Measurements from ENCODE around the gene FYN. TPM values are rescaled to one million over a fixed set of nuclear protein-coding genes. Genes with fewer than 3 reads are reported as not detected.

Gene FYN
- 15.3 TPM for polyA plus RNA-seq (2012; ENCODE audit: low read depth, missing spikeins)

DNA sequence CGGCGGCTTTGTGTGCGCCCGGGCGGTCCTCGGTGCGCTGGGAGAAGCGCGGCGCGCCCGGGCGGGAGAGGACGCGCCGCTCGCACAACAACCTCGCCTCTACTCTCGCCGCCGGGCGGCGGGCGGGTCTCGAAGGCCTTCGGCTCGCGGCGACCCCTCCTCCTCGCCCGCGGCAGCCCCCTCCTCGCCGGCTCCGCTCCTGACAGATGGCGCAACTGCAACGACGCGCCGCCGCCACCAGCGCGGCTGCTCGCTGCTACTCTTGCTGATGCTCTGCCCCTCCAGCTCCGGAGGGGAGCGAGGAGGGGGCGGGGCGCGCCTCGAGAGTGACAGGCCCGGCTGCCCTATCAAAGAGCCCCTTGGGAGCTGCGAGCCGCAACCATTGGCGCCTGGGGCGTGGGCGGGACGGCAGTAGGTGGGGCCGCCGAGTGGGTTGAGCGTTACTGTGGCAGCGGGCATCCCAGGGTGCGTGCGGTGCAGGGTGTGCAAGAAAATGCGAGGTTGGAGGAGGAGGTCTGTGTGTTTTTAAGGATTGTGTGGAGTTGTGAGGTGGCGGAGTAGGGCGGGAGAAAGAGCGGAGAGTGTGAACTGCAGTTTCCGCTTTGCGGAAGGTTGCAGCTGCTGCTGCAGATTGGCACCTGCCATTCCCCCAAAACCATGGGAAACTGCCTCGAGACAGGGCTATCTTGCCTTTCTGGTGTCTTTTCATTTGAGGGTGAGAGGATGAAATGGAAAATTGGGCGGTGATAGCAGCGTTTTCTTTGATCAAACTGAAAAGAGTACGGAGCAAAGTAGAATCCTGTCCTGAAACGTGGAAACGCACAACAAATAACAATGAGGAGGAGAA lies at the start of gene FYN:
Gene FYN, minus strand, starts transcription at position 275 of the 847 bp plus-strand sequence. CDS start 153,401 bp downstream, outside the sequence.
- peak; percentile 73 for TF ChIP-seq TAF1 (IDR thresholded peaks at IDR 0.05; ENCODE audit: low read depth, low read length)
- no peak for TF ChIP-seq SPI1 (IDR thresholded peaks at IDR 0.05; ENCODE audit: low read depth, low read length)
- peak; percentile 90 for FAIRE-seq
- DNase-seq (ENCODE audit: insufficient read length, low spot score), result peak; percentile 98

DNA sequence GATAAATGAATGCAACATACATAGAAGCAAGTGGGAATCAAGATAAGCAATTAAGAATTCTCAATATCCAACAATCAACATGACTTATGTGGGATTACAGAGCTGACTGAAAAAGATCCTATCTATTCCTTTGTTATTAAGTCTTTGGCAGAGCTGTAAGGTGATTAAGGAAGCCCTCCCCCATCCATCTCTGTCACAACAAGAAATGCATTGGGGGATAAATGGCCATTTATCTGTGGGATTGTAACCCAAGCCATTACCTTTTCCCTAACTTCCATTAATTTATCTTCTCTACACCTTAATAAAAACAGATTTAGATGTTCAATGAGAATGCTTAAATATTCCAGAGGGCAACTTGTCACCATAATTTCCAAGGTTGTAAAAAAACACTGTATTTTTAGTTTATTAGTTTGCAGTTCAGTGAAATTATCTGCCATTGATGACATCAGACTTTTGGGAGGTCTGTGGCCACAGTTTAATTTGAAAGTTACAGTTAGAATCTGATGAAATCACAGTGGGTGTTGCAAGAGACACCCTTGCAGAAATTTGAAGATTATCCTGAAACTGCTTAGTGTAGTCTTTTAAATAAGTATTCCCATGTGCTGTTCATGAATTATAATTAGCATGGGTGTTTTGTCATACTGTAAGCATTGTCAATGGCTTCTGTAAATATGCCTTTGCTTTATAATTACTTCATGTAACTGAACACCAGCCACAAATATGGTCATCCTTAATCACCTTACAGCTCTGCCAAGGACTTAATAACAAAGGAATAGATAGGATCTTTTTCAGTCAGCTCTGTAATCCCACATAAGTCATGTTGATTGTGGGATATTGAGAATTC lies 49.4 kb upstream of the FYN start:
- TF ChIP-seq SPI1 (IDR thresholded peaks at IDR 0.05; ENCODE audit: low read depth, low read length), result no peak
- no peak for TF ChIP-seq POLR2AphosphoS5 (IDR thresholded peaks at IDR 0.05; ENCODE audit: low read depth, low read length)
- no peak for TF ChIP-seq POLR2A (IDR thresholded peaks at IDR 0.05; ENCODE audit: low read depth, low read length)
- TF ChIP-seq POU2F2 (IDR thresholded peaks at IDR 0.05; ENCODE audit: low read depth, low read length), result no peak
- TF ChIP-seq PAX5 (IDR thresholded peaks at IDR 0.05; ENCODE audit: insufficient read depth, low read length, severe bottlenecking), result no peak
- no peak for TF ChIP-seq TAF1 (IDR thresholded peaks at IDR 0.05; ENCODE audit: low read depth, low read length)
- no peak for DNase-seq (ENCODE audit: insufficient read length, low spot score)
- no peak for FAIRE-seq

DNA sequence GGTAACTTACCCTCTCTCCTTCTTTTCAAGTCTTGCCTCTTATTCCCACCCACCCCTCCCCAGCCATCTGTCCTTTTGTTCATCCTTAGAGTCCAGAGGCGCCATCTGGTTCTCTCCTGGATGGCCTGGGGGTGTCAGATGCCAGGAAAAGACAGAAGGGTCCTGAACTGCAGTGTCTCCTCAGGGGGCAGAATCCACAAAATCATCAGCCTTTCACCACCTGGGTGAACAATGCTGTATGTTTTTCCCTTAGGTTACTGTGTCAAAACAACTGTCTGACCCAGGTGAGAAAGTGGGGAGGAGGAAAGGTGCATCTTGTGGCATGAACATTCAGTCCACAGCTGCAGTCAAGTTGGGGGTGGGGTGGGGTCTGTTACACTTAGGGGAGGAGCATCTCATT lies 47.9 kb upstream of the FYN start:
- TF ChIP-seq TAF1 (IDR thresholded peaks at IDR 0.05; ENCODE audit: low read depth, low read length) (no peak), SPI1 (IDR thresholded peaks at IDR 0.05; ENCODE audit: low read depth, low read length) (no peak), PAX5 (IDR thresholded peaks at IDR 0.05; ENCODE audit: insufficient read depth, low read length, severe bottlenecking) (no peak), POU2F2 (IDR thresholded peaks at IDR 0.05; ENCODE audit: low read depth, low read length) (no peak), POLR2A (IDR thresholded peaks at IDR 0.05; ENCODE audit: low read depth, low read length) (no peak), POLR2AphosphoS5 (IDR thresholded peaks at IDR 0.05; ENCODE audit: low read depth, low read length) (no peak)
- no peak for DNase-seq (ENCODE audit: insufficient read length, low spot score)
- no peak for FAIRE-seq

DNA sequence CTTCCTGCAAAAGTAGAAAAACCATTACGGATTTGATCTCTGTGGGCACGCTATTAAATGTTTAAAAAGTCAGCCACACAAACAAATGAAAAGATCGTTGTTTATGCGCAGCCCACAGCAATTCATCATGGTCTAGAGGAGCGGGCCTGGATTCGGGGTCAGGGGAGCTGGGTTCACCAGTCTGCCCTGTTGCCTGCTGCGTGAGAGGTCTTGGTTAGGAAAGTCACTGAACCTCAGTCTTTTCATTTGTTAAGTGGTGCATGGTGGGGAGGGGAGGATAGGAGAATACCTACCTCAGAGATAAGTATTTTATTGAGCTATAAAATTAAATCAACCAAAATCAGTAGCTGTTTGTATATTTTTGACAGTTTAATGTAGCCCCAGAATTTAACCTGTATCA lies 47.3 kb upstream of the FYN start:
- FAIRE-seq, result no peak
- DNase-seq (ENCODE audit: insufficient read length, low spot score), result no peak
- TF ChIP-seq SPI1 (IDR thresholded peaks at IDR 0.05; ENCODE audit: low read depth, low read length), result no peak
- TF ChIP-seq TAF1 (IDR thresholded peaks at IDR 0.05; ENCODE audit: low read depth, low read length), result no peak
- no peak for TF ChIP-seq POLR2AphosphoS5 (IDR thresholded peaks at IDR 0.05; ENCODE audit: low read depth, low read length)
- TF ChIP-seq POLR2A (IDR thresholded peaks at IDR 0.05; ENCODE audit: low read depth, low read length), result no peak
- TF ChIP-seq POU2F2 (IDR thresholded peaks at IDR 0.05; ENCODE audit: low read depth, low read length), result no peak
- TF ChIP-seq PAX5 (IDR thresholded peaks at IDR 0.05; ENCODE audit: insufficient read depth, low read length, severe bottlenecking), result no peak

DNA sequence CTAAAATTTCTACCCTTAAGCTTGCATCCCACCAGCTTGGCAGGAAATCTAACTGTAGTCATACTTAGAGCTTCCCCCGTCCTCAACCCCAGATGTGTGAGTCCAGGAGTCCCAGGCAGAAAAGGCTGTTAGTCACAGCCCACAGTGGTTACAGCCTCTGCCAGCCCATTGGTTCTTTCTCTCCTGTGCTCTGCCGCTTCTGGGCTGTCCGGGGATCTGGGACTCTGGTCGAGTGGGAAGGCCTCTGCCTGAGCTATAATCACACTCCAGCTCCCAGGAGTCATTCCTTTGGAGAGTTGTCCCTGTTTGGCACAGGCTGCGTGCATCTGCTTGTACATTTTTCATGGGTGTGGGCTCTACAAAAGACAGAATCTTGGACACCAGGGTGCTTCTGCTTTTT lies 45.6 kb upstream of the FYN start:
- DNase-seq (ENCODE audit: insufficient read length, low spot score) (no peak), FAIRE-seq (no peak)
- TF ChIP-seq POLR2AphosphoS5 (IDR thresholded peaks at IDR 0.05; ENCODE audit: low read depth, low read length) (no peak), POLR2A (IDR thresholded peaks at IDR 0.05; ENCODE audit: low read depth, low read length) (no peak)

DNA sequence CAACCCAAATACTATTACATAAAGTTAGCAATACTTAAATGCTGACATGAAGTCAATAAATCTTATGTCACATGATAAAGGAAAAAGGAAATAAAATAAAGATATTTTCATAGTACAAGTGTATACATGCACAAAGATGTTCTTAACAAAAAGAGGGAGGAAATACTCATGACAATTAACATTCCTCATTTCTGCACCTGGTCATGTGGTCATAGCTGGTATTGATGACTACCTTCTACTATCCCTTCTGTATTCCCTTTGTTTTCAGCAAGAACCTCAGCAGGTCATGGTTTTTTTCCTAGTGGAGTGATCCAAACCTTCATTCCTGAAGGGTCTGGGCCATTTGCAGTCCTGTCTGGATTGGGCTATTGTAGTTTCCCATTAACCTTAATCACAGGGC lies 43.5 kb upstream of the FYN start:
- FAIRE-seq (no peak), DNase-seq (ENCODE audit: insufficient read length, low spot score) (no peak)
- TF ChIP-seq SPI1 (IDR thresholded peaks at IDR 0.05; ENCODE audit: low read depth, low read length), result no peak
- no peak for TF ChIP-seq PAX5 (IDR thresholded peaks at IDR 0.05; ENCODE audit: insufficient read depth, low read length, severe bottlenecking)
- no peak for TF ChIP-seq POU2F2 (IDR thresholded peaks at IDR 0.05; ENCODE audit: low read depth, low read length)
- no peak for TF ChIP-seq TAF1 (IDR thresholded peaks at IDR 0.05; ENCODE audit: low read depth, low read length)
- no peak for TF ChIP-seq POLR2AphosphoS5 (IDR thresholded peaks at IDR 0.05; ENCODE audit: low read depth, low read length)
- TF ChIP-seq POLR2A (IDR thresholded peaks at IDR 0.05; ENCODE audit: low read depth, low read length), result no peak

DNA sequence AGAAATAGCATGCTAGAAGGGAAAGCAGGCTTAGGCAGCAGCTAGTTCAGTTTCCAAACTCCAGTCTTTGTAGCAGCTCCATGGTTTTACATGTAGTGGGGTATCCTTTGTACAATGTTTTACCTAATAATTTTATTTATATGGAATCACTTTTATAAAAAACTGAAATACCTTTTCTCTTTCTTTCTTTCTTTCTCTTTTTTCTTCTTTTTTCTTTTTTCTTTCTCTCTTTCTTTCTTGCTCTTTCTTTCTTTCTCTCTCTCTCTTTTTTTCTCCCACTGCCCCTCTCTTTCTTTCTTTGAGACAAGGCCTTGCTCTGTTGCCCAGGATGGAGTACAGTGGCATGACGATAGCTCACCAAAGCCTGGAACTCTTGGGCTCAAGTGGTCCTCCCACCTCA lies 41.4 kb upstream of the FYN start:
- no peak for FAIRE-seq
- no peak for DNase-seq (ENCODE audit: insufficient read length, low spot score)
- TF ChIP-seq POLR2AphosphoS5 (IDR thresholded peaks at IDR 0.05; ENCODE audit: low read depth, low read length), result no peak
- no peak for TF ChIP-seq POU2F2 (IDR thresholded peaks at IDR 0.05; ENCODE audit: low read depth, low read length)
- TF ChIP-seq PAX5 (IDR thresholded peaks at IDR 0.05; ENCODE audit: insufficient read depth, low read length, severe bottlenecking), result no peak

DNA sequence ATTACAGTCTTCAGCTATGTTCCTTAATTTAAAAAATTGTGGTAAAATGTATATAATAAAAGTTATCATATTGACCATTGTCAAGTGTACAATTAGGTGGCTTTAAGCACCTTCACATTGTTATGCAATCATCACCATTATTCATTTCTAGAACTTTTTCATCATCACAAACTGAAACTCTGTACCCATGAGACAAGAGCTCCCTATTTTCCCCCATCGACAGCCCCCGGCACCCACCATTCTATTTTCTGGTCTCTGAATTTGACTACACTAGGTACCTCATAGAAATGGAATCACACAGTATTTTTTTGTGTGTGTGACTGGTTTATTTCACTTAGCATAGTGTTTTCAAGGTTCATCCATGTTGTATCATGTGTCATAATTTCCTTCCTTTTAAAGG lies 39.7 kb upstream of the FYN start:
- TF ChIP-seq PAX5 (IDR thresholded peaks at IDR 0.05; ENCODE audit: insufficient read depth, low read length, severe bottlenecking) (no peak), SPI1 (IDR thresholded peaks at IDR 0.05; ENCODE audit: low read depth, low read length) (no peak), POU2F2 (IDR thresholded peaks at IDR 0.05; ENCODE audit: low read depth, low read length) (no peak), POLR2AphosphoS5 (IDR thresholded peaks at IDR 0.05; ENCODE audit: low read depth, low read length) (no peak), TAF1 (IDR thresholded peaks at IDR 0.05; ENCODE audit: low read depth, low read length) (no peak), POLR2A (IDR thresholded peaks at IDR 0.05; ENCODE audit: low read depth, low read length) (no peak)
- no peak for FAIRE-seq
- DNase-seq (ENCODE audit: insufficient read length, low spot score), result no peak

DNA sequence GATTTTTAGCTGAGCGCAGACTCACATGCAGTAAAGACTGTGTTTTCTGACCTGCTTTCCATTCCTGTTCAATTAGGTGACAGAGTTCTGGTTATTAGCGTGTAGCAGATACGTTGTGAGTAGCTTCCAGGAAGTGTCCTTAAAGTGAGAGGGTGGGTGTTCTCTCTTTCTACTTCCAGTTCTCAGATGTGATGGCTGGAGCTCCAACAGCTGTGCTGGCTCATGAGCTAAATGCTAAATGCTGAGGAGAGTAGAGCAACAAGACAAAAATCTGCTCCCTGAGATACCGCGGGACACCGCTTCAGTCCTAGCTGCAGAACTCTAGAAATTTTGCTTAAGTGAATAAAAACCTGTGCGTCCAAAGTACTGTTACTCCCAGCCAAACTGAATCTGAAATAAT lies 38.2 kb upstream of the FYN start:
- TF ChIP-seq POU2F2 (IDR thresholded peaks at IDR 0.05; ENCODE audit: low read depth, low read length) (no peak), TAF1 (IDR thresholded peaks at IDR 0.05; ENCODE audit: low read depth, low read length) (no peak), SPI1 (IDR thresholded peaks at IDR 0.05; ENCODE audit: low read depth, low read length) (no peak), POLR2AphosphoS5 (IDR thresholded peaks at IDR 0.05; ENCODE audit: low read depth, low read length) (no peak), POLR2A (IDR thresholded peaks at IDR 0.05; ENCODE audit: low read depth, low read length) (no peak), PAX5 (IDR thresholded peaks at IDR 0.05; ENCODE audit: insufficient read depth, low read length, severe bottlenecking) (no peak)
- DNase-seq (ENCODE audit: insufficient read length, low spot score) (no peak), FAIRE-seq (no peak)

Data from GM12891 (cell line).